ENCODE data around the gene GPATCH2L.

Gene GPATCH2L

GRCh38 chr14:76151398-76152332 is at the start of gene GPATCH2L:
GPATCH2L (plus strand) TSS chr14:76151922; CDS start chr14:76154364, 2,442 bp downstream.
- ATAC-seq, result peak; percentile 96
- peaks cover 47% of the 10 kb centered on the region for H3K4me1 Mint-ChIP-seq

DNA sequence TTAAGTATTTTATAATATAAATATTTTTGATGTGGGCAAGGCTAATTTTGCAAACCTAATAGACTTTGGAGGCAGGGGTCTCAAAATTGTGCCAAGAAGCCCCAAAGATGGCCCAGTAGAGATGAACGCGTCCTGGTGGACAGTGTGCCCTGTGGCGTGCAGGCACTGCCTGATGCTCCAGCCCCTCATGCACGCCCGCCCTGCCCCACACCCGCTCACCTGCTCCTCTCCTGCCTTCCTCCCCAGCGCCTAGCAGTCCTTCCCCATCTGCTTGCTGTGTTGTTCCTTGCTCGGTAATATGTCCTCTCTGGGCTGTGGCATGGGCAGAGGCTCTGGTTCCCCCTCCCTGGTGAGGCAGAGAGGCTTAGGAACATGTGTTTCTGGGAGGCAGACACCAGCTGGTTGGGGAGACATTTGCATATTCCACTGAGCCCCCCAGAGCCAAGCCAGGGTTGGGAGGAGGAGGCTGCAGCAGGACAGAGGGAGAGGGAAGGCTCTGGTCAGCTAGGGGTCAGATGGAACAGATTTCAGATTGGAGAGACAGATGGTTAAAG is 46.8 kb upstream of the GPATCH2L start:
- no peak for ATAC-seq
- no peak overlapping the region for H3K27ac Mint-ChIP-seq
- DNase-seq (ENCODE audit: low spot score in 2 of 2), result no peak
- H3K9me3 Mint-ChIP-seq, result peaks cover 3% of the 10 kb centered on the region
- H3K4me3 Mint-ChIP-seq, result no peak overlapping the region
- no peaks in the 10 kb centered on the region for H3K4me1 Mint-ChIP-seq
- no peaks in the 10 kb centered on the region for H3K36me3 Mint-ChIP-seq

More at GRCh38 chr14:76151398-76152332, at the start of gene GPATCH2L:
- Mint-ChIP-seq H3K4me3 (peak within 1 kb of the TSS; percentile 98), H3K36me3 (peaks cover 45% of the 10 kb centered on the region), H3K9me3 (no peaks in the 10 kb centered on the region), H3K27ac (peak within 1 kb of the TSS; percentile 99)
- peak; percentile 92 to 97 for DNase-seq (ENCODE audit: low spot score in 2 of 2)

GRCh38 chr14:76106188-76106587 is 45.5 kb upstream of the GPATCH2L start:
- Mint-ChIP-seq H3K4me1 (no peaks in the 10 kb centered on the region), H3K4me3 (no peak overlapping the region), H3K9me3 (peaks cover 3% of the 10 kb centered on the region), H3K27ac (no peak overlapping the region), H3K36me3 (no peaks in the 10 kb centered on the region)
- DNase-seq (ENCODE audit: low spot score in 2 of 2) (no peak), ATAC-seq (no peak)

DNA sequence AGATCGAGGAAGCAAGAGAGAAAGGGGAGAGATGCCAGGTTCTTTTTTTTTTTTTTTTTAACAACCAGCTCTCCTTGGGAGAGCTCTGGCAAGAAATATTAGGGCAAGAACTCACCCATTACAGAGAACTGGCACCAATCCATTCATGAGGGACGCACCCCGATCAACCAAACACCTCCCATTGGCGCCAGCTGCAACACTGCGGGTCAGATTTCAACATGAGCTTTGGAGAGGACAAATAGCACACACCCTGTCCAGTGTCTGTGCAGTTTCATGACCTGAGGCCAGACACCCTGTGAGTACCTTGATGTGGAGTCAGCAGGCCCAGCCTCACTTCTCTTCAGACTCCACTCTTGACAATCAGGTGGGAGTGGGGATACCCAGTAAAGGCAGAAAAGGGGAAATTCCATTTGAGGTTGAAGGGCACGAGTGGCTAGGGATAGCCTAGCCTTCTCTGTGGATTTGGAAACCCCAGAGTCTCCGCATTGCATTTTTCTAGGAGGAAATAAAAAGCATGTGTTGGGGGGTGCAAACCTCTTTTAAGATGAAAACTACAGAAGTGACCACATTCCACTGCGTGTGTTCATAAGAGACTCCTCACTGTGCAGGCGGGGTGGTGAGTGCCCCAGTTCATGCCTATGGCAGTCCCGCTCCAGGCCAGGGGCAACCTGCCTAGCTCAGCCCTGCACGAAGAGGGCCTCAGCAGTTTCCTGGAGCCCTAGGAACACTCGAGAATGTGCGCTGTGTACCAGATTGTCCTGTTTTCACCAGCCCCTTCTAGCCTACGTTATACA is 42.4 kb upstream of the GPATCH2L start:
- no peak for ATAC-seq
- Mint-ChIP-seq H3K4me1 (no peaks in the 10 kb centered on the region), H3K36me3 (no peaks in the 10 kb centered on the region), H3K4me3 (no peak overlapping the region), H3K9me3 (peaks cover 3% of the 10 kb centered on the region), H3K27ac (no peak overlapping the region)
- no peak for DNase-seq (ENCODE audit: low spot score in 2 of 2)

DNA sequence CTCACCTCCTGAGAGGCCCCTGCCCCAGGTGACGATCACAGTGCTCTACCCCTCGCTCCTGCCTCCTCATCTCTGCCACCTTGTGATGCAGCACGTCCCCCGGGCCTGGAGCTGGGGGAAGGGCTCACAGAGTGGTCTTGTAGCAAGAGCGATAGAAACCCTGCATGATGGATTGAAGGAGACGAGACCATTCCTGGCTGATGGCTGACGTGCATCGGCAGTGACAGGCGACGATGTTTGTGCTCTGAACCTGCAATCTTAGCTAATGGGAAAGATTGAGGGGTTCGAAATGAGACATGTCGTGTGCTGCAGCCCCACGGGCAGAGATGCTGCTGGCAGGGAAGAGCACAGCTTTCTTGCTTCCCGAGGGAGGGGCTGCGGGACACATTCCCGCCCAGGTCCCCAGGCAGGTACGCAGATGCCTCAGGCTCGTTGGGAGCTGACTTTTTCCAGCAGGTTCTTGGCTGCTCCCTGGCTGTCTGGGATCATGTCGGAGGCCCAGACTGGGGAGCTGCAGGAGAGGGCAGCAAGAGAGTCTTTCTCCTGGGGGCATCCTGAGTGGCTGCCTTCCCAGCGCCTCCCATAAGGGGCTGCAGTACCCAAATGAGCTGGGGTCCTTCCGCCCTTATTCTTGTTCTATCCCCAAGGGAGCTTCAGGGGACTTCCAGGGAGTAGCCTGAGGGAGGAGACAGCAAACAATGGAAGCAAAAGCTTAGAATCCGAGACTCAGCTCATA is 38.7 kb upstream of the GPATCH2L start:
- no peak for ATAC-seq

GRCh38 chr14:76113691-76114090 is 38.0 kb upstream of the GPATCH2L start:
- Mint-ChIP-seq H3K4me3 (no peak overlapping the region), H3K4me1 (no peaks in the 10 kb centered on the region), H3K36me3 (no peaks in the 10 kb centered on the region), H3K9me3 (peaks cover 2% of the 10 kb centered on the region), H3K27ac (no peak overlapping the region)
- no peak for DNase-seq (ENCODE audit: low spot score in 2 of 2)
- no peak for ATAC-seq

More for the DNA sequence above, 38.7 kb upstream of the GPATCH2L start:
- no peaks in the 10 kb centered on the region for H3K4me1 Mint-ChIP-seq
- H3K36me3 Mint-ChIP-seq, result no peaks in the 10 kb centered on the region
- H3K9me3 Mint-ChIP-seq, result peaks cover 3% of the 10 kb centered on the region
- no peak overlapping the region for H3K27ac Mint-ChIP-seq
- H3K4me3 Mint-ChIP-seq, result no peak overlapping the region
- no peak for DNase-seq (ENCODE audit: low spot score in 2 of 2)

DNA sequence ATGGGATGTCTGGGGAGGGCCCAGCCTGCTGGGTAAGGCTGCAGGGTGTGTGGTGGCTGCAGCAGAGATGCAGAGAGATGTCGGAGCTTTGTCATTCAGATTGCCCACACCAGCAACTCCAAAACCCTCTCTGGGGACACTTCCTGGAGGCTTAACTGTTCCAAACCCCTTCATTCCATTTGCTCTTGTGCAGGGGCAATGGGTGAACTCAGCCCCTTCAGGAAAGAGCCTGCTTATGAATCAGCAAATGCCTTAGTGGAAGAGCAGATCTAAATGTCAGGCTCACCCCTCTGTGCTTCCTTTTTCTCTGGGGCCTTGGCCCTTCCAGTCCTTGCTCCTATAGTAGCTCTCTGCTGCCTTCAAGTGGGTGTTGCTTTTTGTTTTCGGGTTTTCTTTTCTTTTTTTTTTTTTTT is 36.7 kb upstream of the GPATCH2L start:
- DNase-seq (ENCODE audit: low spot score in 2 of 2) (no peak), ATAC-seq (no peak)
- no peaks in the 10 kb centered on the region for H3K4me1 Mint-ChIP-seq
- H3K27ac Mint-ChIP-seq, result no peak overlapping the region
- H3K36me3 Mint-ChIP-seq, result no peaks in the 10 kb centered on the region
- no peaks in the 10 kb centered on the region for H3K9me3 Mint-ChIP-seq
- H3K4me3 Mint-ChIP-seq, result no peak overlapping the region

DNA sequence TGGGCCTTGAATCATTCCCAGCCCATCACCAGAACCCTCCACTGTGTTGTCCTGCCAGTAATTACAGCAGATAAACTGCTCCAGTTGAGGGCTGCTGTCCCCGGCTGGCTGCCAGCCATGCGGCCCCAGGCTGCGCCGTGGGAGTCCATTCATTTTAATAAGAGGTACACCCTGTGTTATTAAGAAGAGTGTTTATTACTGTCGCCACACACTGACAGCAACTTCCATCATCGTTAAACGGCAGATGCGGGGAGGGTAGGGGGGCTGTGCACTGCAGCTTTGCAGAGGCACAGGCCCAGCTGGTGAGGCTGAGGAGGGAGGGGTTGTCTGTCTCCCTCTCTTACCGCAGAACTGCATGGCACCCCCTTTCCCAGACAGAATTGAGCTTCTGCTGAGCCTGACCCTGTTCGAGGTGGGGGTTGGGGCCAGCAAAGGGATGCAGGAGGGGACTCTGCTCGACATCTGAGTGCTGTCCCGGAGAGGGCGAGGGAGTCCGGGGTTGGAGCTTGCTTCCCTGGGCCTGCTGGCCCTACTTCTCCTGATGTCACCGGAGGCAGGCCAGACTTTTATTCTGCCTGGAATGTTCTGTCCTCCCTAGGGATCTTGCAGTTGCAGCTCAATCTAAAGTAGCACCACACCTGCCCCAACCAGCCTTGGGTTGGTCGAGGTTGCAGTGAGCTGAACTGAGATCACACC is 33.8 kb upstream of the GPATCH2L start:
- ATAC-seq (no peak), DNase-seq (ENCODE audit: low spot score in 2 of 2) (no peak)
- Mint-ChIP-seq H3K9me3 (no peaks in the 10 kb centered on the region), H3K4me3 (no peak overlapping the region), H3K36me3 (no peaks in the 10 kb centered on the region), H3K27ac (no peak overlapping the region), H3K4me1 (no peaks in the 10 kb centered on the region)

DNA sequence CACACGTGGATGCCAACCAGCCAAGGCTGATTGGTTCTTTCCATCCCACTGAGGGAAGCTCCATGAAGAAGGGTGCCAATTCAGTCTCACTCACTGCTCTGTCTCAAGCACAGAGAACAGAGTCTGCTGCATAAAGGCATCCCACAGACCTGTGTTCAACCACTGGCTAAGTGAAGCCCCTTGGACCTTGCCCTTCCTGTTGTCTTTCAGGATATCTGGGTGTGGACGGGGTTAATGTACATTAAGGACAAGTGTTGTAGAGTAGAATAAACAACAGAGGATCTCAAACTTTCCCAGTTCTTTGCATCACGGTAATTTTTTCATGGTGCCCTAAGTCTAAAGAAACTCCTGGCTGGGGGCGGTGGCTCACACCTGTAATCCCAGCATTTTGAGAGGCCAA is 33.1 kb upstream of the GPATCH2L start:
- H3K4me3 Mint-ChIP-seq, result no peak overlapping the region
- H3K36me3 Mint-ChIP-seq, result no peaks in the 10 kb centered on the region
- H3K4me1 Mint-ChIP-seq, result no peaks in the 10 kb centered on the region
- no peaks in the 10 kb centered on the region for H3K9me3 Mint-ChIP-seq
- no peak overlapping the region for H3K27ac Mint-ChIP-seq
- no peak for DNase-seq (ENCODE audit: low spot score in 2 of 2)
- no peak for ATAC-seq

DNA sequence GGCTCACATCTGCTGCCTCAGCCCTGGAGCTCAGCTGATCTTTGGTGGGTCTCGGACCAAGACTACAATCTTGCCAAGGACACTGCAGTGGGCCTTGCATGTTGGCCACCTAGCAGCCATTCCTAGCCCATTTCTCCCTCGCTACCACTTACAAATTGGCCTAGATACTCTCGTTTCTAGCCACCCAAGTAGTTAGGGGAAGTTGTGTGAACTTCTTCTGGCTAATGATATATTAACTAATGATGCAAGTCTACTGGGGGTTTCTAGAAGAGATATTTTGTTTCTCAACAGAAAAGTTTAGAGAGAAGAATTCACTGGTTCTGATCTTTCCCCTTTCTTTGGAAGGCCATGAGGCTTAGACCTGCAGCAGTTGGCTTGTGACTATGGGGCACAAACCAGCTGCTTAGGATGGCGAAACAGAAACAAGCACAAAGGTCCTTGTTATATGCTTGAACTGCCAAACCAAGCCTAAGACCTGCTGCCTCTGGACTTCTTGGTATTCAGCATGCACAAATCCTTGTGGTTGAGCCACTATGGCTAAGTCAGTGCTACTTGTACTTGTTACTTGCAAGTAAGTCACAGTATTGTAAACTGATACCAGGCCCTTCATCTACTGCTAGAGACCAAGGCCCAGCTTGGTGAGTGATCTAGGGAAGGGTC is 30.5 kb upstream of the GPATCH2L start:
- Mint-ChIP-seq H3K9me3 (no peaks in the 10 kb centered on the region), H3K27ac (no peak overlapping the region), H3K36me3 (no peaks in the 10 kb centered on the region), H3K4me3 (no peak overlapping the region), H3K4me1 (no peaks in the 10 kb centered on the region)
- no peak for ATAC-seq
- no peak for DNase-seq (ENCODE audit: low spot score in 2 of 2)

DNA sequence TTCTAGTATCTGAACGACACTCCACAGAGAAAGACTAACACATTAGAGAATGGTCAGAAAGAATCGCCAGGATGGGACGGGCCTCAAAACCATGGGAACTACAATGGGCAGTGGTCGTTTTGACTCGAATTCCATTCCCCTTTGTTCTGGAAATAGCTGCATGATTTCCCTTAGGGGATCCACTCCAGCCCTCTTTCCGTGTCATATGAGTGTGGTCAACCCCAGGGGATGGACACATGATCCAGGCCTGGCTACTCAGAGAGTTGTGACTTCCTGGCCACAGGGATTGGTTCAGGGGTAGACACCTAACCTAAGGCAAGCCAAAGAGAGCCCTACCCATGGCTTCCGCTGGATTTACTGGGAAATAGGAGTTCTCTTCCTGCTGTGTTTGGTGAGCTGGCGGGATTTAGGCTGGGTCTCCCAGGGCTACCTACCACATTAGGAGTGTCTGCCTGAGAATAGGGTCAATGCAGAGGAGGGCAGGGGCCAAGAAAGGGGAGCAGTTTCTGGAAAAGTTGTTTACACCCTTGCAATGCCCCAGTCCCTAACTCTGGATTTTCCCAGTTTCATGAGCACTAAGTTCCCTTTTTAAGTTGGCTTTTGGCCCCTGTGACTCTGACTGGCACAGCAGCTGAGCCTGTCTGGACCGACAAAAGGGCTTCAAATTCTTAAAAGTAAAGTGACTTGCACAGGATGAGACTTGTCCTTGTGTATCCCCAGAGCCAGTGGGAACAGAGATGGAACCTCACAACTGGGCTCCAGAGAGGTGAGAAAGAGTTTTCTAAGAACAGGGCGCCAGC is 28.1 kb upstream of the GPATCH2L start:
- Mint-ChIP-seq H3K27ac (no peak overlapping the region), H3K4me1 (no peaks in the 10 kb centered on the region), H3K9me3 (peaks cover 2% of the 10 kb centered on the region), H3K4me3 (no peak overlapping the region), H3K36me3 (no peaks in the 10 kb centered on the region)
- DNase-seq (ENCODE audit: low spot score in 2 of 2), result no peak
- no peak for ATAC-seq

- Mint-ChIP-seq H3K27ac (no peak overlapping the region), H3K9me3 (peaks cover 2% of the 10 kb centered on the region), H3K4me1 (no peaks in the 10 kb centered on the region), H3K36me3 (no peaks in the 10 kb centered on the region), H3K4me3 (no peak overlapping the region)
- ATAC-seq (no peak), DNase-seq (ENCODE audit: low spot score in 2 of 2) (no peak)
These were observed 26.2 kb upstream of the GPATCH2L start for GRCh38 chr14:76125511-76125910.

- DNase-seq (ENCODE audit: low spot score in 2 of 2) (no peak), ATAC-seq (no peak)
- H3K27ac Mint-ChIP-seq, result no peak overlapping the region
- no peaks in the 10 kb centered on the region for H3K36me3 Mint-ChIP-seq
- no peak overlapping the region for H3K4me3 Mint-ChIP-seq
- peaks cover 2% of the 10 kb centered on the region for H3K9me3 Mint-ChIP-seq
- H3K4me1 Mint-ChIP-seq, result no peaks in the 10 kb centered on the region
These were observed 25.6 kb upstream of the GPATCH2L start for GRCh38 chr14:76126076-76126475.
